IMR-90 (cell line): Measurements from ENCODE around the gene PCDHGA10. TPM values are rescaled to one million over a fixed set of nuclear protein-coding genes. Genes with fewer than 3 reads are reported as not detected.

ENCODE experiments used
- ATAC-seq: fragments of 200-7000 bp; cut with Tn5 transposase; 2 replicates; pipeline ENCODE4 v1.9.1; 2020; ENCODE audit warnings: low read depth, mild to moderate bottlenecking, moderate library complexity
- BruUV-seq: library from RNA; stranded (reverse); fragments of 400-500 nt; replicated peaks from 2 replicates; lab custom pipeline; 2021; lab: Mats Ljungman, UMichigan
- CTCF ChIA-PET: fragments of 300-600 bp; formaldehyde crosslinking; extraction: SDS; loops from one replicate; lab custom pipeline; 2021; ENCODE audit warnings: antibody characterized with exemption; lab: Yijun Ruan, JAX
- POLR2A ChIA-PET: fragments of 300-600 bp; sonication (Branson Sonifier 250); formaldehyde crosslinking; loops from one replicate; lab custom pipeline; 2022; ENCODE audit warnings: antibody characterized with exemption; ENCODE audit not compliant: unreplicated experiment; lab: Charles Lee
- DNase-seq: peaks from one replicate; pipeline ENCODE4 v3.0.0; 2013
- H2AFZ ChIP-seq: replicated peaks from 2 replicates; pipeline ENCODE3; 2013; ENCODE audit warnings: low read length, mild to moderate bottlenecking; ENCODE audit not compliant: poor library complexity
- H2AK5ac ChIP-seq: 2 replicates; pipeline ENCODE4 v1.6.1; 2013; ENCODE audit warnings: low read depth, low read length, inconsistent platforms
- H2AK9ac ChIP-seq: replicated peaks from 2 replicates; pipeline ENCODE3; 2013; ENCODE audit warnings: mild to moderate bottlenecking, low read depth, low read length, moderate library complexity; ENCODE audit not compliant: poor library complexity
- H2BK120ac ChIP-seq: 2 replicates; pipeline ENCODE4 v1.6.1; 2013; ENCODE audit warnings: low read depth, low read length, inconsistent platforms
- H2BK15ac ChIP-seq: 3 replicates; pipeline ENCODE4 v1.6.1; 2013; ENCODE audit warnings: low read depth, low read length, inconsistent platforms
- H2BK20ac ChIP-seq: 2 replicates; pipeline ENCODE4 v1.6.1; 2013; ENCODE audit warnings: low read depth, mild to moderate bottlenecking, inconsistent platforms, low read length, moderate library complexity
- H2BK5ac ChIP-seq: 2 replicates; pipeline ENCODE4 v1.6.1; 2013; ENCODE audit warnings: mild to moderate bottlenecking, low read depth, low read length, inconsistent platforms; ENCODE audit not compliant: poor library complexity, severe bottlenecking
- H3K14ac ChIP-seq: replicated peaks from 2 replicates; pipeline ENCODE4 v1.6.1; 2013; ENCODE audit warnings: low read depth, low read length, inconsistent platforms
- H3K18ac ChIP-seq: 2 replicates; pipeline ENCODE4 v1.6.1; 2013; ENCODE audit warnings: low read depth, low read length, control low read depth
- H3K23ac ChIP-seq: 2 replicates; pipeline ENCODE4 v1.6.1; 2013; ENCODE audit warnings: low read depth, low read length, inconsistent platforms
- H3K27ac ChIP-seq: 2 replicates; pipeline ENCODE4 v1.5.1; 2013; ENCODE audit warnings: mild to moderate bottlenecking, control low read depth, low read length; ENCODE audit not compliant: insufficient read depth
- H3K27me3 ChIP-seq: 2 replicates; pipeline ENCODE4 v1.6.1; 2013; ENCODE audit warnings: low read length; ENCODE audit not compliant: control insufficient read depth, insufficient read depth
- H3K36me3 ChIP-seq: 2 replicates; pipeline ENCODE4 v1.6.1; 2013; ENCODE audit warnings: low read length, mixed read lengths; ENCODE audit not compliant: control insufficient read depth, insufficient read depth
- H3K4ac ChIP-seq: 2 replicates; pipeline ENCODE4 v1.6.1; 2013; ENCODE audit warnings: low read depth, low read length, inconsistent platforms
- H3K4me1 ChIP-seq: 2 replicates; pipeline ENCODE4 v1.6.1; 2013; ENCODE audit warnings: low read length, mixed read lengths; ENCODE audit not compliant: control insufficient read depth, insufficient read depth
- H3K4me2 ChIP-seq: 2 replicates; pipeline ENCODE4 v1.6.1; 2013; ENCODE audit warnings: low read depth, mild to moderate bottlenecking, control low read depth, low read length, moderate library complexity
- H3K4me3 ChIP-seq: 2 replicates; pipeline ENCODE4 v1.5.1; 2013; ENCODE audit warnings: low read depth, mild to moderate bottlenecking, control low read depth, low read length, moderate library complexity; ENCODE audit not compliant: insufficient read depth
- H3K56ac ChIP-seq: 2 replicates; pipeline ENCODE4 v1.6.1; 2013; ENCODE audit warnings: low read length, inconsistent platforms; ENCODE audit not compliant: insufficient read depth; ENCODE audit errors: extremely low read depth
- H3K79me1 ChIP-seq, 2 experiments: 2 replicates each; pipeline ENCODE4 v1.6.1; 2013; ENCODE audit warnings: low read length in 2 of 2, inconsistent platforms in 1 of 2, low read depth in 1 of 2
- H3K9ac ChIP-seq: 2 replicates; pipeline ENCODE4 v1.6.1; 2013; ENCODE audit warnings: low read depth, low read length, control low read depth
- H3K9me1 ChIP-seq: 2 replicates; pipeline ENCODE4 v1.6.1; 2013; ENCODE audit warnings: low read length, inconsistent platforms; ENCODE audit not compliant: insufficient read depth
- H3K9me3 ChIP-seq: 2 replicates; pipeline ENCODE4 v1.6.1; 2013; ENCODE audit warnings: low read length; ENCODE audit not compliant: control insufficient read depth, insufficient read depth
- H4K20me1 ChIP-seq: 2 replicates; pipeline ENCODE4 v1.6.1; 2013; ENCODE audit warnings: low read length, inconsistent platforms; ENCODE audit not compliant: insufficient read depth
- H4K5ac ChIP-seq: 2 replicates; pipeline ENCODE4 v1.6.1; 2013; ENCODE audit warnings: mild to moderate bottlenecking, low read depth, low read length, control low read depth
- H4K8ac ChIP-seq, 2 experiments: 2 replicates each; pipeline ENCODE4 v1.6.1; 2013; ENCODE audit warnings: low read depth in 2 of 2, low read length in 2 of 2, control low read depth in 1 of 2, inconsistent platforms in 1 of 2
- H4K91ac ChIP-seq: 2 replicates; pipeline ENCODE4 v1.6.1; 2013; ENCODE audit warnings: low read depth, low read length, inconsistent platforms; ENCODE audit not compliant: insufficient read depth
- BHLHE40 ChIP-seq: fragments of 150-350 bp; IDR thresholded peaks from 2 replicates; pipeline ENCODE4 v1.6.1; 2016; ENCODE audit warnings: mild to moderate bottlenecking, low read depth, low read length
- CEBPB ChIP-seq: IDR thresholded peaks from 2 replicates; pipeline ENCODE4 v1.6.1; 2012; ENCODE audit warnings: low read depth, low read length, improper control_type of control experiment
- CHD1 ChIP-seq: IDR thresholded peaks from 2 replicates; pipeline ENCODE4 v1.6.1; 2012; ENCODE audit warnings: low read depth, low read length, improper control_type of control experiment
- CTCF ChIP-seq: conservative IDR thresholded peaks from 2 replicates; pipeline ENCODE4 v1.5.1; 2012; ENCODE audit warnings: mild to moderate bottlenecking, low read depth, low read length, improper control_type of control experiment
- FOS ChIP-seq: fragments of 150-350 bp; IDR thresholded peaks from 2 replicates; pipeline ENCODE4 v1.6.1; 2016; ENCODE audit warnings: low read depth, low read length
- MAFK ChIP-seq: IDR thresholded peaks from 2 replicates; pipeline ENCODE4 v1.6.1; 2012; ENCODE audit warnings: low read depth, low read length, improper control_type of control experiment
- MAZ ChIP-seq: IDR thresholded peaks from 2 replicates; pipeline ENCODE4 v1.6.1; 2012; ENCODE audit warnings: low read depth, mild to moderate bottlenecking, low read length, improper control_type of control experiment, moderate library complexity, borderline replicate concordance
- MXI1 ChIP-seq: IDR thresholded peaks from 2 replicates; pipeline ENCODE4 v1.6.1; 2012; ENCODE audit warnings: low read depth, mild to moderate bottlenecking, low read length, moderate library complexity, borderline replicate concordance
- NFE2L2 ChIP-seq: fragments of 150-350 bp; IDR thresholded peaks from 2 replicates; pipeline ENCODE4 v1.6.1; 2016; ENCODE audit warnings: low read depth, mild to moderate bottlenecking, low read length
- POLR2A ChIP-seq: IDR thresholded peaks from 2 replicates; pipeline ENCODE4 v1.6.1; 2012; ENCODE audit warnings: mild to moderate bottlenecking, low read depth, low read length
- RCOR1 ChIP-seq: IDR thresholded peaks from 2 replicates; pipeline ENCODE4 v1.6.1; 2012; ENCODE audit warnings: mild to moderate bottlenecking, low read length, improper control_type of control experiment; ENCODE audit not compliant: insufficient replicate concordance
- RFX5 ChIP-seq: IDR thresholded peaks from 2 replicates; pipeline ENCODE4 v1.8.0; 2012; ENCODE audit warnings: low read depth, mild to moderate bottlenecking, low read length, moderate library complexity
- SMC3 ChIP-seq: fragments of 150-350 bp; IDR thresholded peaks from 2 replicates; pipeline ENCODE4 v1.6.1; 2016; ENCODE audit warnings: low read depth, mild to moderate bottlenecking, antibody characterized with exemption, low read length, moderate library complexity
- USF2 ChIP-seq: fragments of 150-350 bp; IDR thresholded peaks from 2 replicates; pipeline ENCODE4 v1.6.1; 2017; ENCODE audit warnings: mild to moderate bottlenecking, antibody characterized with exemption, low read length, low read depth
- WGBS, 2 experiments: methylation state at CpG; one replicate each; pipeline versions ENCODE4 v1.1.5 to v1.1.7; 2013; ENCODE audit warnings: missing lambda C conversion rate in 2 of 2; ENCODE audit not compliant: insufficient read length in 1 of 2; ENCODE audit errors: extremely low coverage in 2 of 2; 5-methylcytosine and 5-hydroxymethylcytosine counted together
- dilution Hi-C: fragments of 300-500 bp; cut with HindIII; formaldehyde crosslinking; loops from one replicate; pipeline ENCODE4 v1.14.3; 2018; ENCODE audit warnings: low sequenced_read_pairs; ENCODE audit not compliant: unreplicated experiment
- in situ Hi-C: fragments of 300-500 bp; cut with MboI; formaldehyde crosslinking; loops from 3 replicates; pipeline ENCODE4 v1.14.3; 2019; ENCODE audit warnings: low sequenced_read_pairs, inconsistent platforms, mixed read lengths
- intact Hi-C: fragments of 100-400 bp; cut with micrococcal nuclease; formaldehyde crosslinking; loops from 2 replicates; pipeline ENCODE4 v1.10.0; 2022
- polyA plus RNA-seq, 3 experiments: library from polyadenylated mRNA; depleted of rRNA; stranded (reverse); fragments of >200 nt; gene quantifications; 2 replicates each; pipeline ENCODE4 v1.2.3, GENCODE V29; 2012; ENCODE audit warnings: low replicate concordance in 1 of 3
- total RNA-seq: library from RNA; depleted of rRNA; stranded (reverse); fragments of >200 nt; gene quantifications from 2 replicates; pipeline ENCODE4 v1.2.3, GENCODE V29; 2012

PCDHGA10 gene
- total and polyA plus RNA-seq, 2 of the 4 experiments (the other 2 are of a cell fraction), result 3.4 to 6.6 TPM

GRCh38 chr5:141439411-141440141 lies 26.8 kb downstream of the PCDHGA10 start:
- TF ChIP-seq NFE2L2 (no peak), CHD1 (no peak), POLR2A (no peak), MAZ (no peak), FOS (no peak), CEBPB (no peak), SMC3 (no peak), BHLHE40 (no peak), RCOR1 (no peak), MXI1 (no peak), MAFK (no peak), USF2 (no peak), RFX5 (no peak), CTCF (no peak)
- peaks cover 10% of the 10 kb centered on the region; the same call in 1 of the 2 replicates for H3K9me3 ChIP-seq
- H3K4me3 ChIP-seq, result no peak overlapping the region
- no peak overlapping the region for H4K8ac ChIP-seq
- ChIA-PET CTCF (interaction anchor here (0.6 kb wide), 2 partner anchors 72 to 118 kb away, joined by 3 to 5 read pairs; no protein-coding TSS in a partner anchor), POLR2A (no interaction called here)
- peaks cover 2% of the 10 kb centered on the region; the same call in 1 of the 2 replicates for H3K4me1 ChIP-seq
- BruUV-seq, result no TSS peak
- H2BK15ac ChIP-seq, result no peak overlapping the region
- no peak overlapping the region for H3K9ac ChIP-seq
- no peak overlapping the region for H2AK5ac ChIP-seq
- no peak for ATAC-seq
- no peak overlapping the region for H2BK20ac ChIP-seq
- dilution Hi-C loops, result no loop called here
- 76% methylated on average over 3 of the region's 10 CpGs; no CpG with 5 or more reads in 1 of the 2 experiments for WGBS, 2 experiments
- DNase-seq, result no peak
- H3K56ac ChIP-seq, result no peak overlapping the region
- H2AK9ac ChIP-seq, result no peak overlapping the region
- H3K4ac ChIP-seq, result no peak overlapping the region
- no peak overlapping the region for H3K27ac ChIP-seq
- H3K4me2 ChIP-seq, result no peak overlapping the region
- intact Hi-C loops, result no loop called here
- H2AFZ ChIP-seq, result no peak overlapping the region
- H2BK120ac ChIP-seq, result no peak overlapping the region
- no peak overlapping the region for H3K23ac ChIP-seq
- H4K91ac ChIP-seq, result no peak overlapping the region
- H2BK5ac ChIP-seq, result no peak overlapping the region
- no peak overlapping the region for H3K18ac ChIP-seq
- H3K36me3 ChIP-seq, result peaks cover 11% of the 10 kb centered on the region
- peaks cover 24 to 30% of the 10 kb centered on the region in 2 experiments for H3K79me1 ChIP-seq
- in situ Hi-C loops, result no loop called here
- H4K20me1 ChIP-seq, result no peaks in the 10 kb centered on the region
- no peak overlapping the region for H4K5ac ChIP-seq
- no peaks in the 10 kb centered on the region for H3K9me1 ChIP-seq
- H3K27me3 ChIP-seq, result no peaks in the 10 kb centered on the region
- H3K14ac ChIP-seq, result no peak overlapping the region
